Measurements from ENCODE around the gene NLRP3. TPM values are rescaled to one million over a fixed set of nuclear protein-coding genes. Genes with fewer than 3 reads are reported as not detected.
"Not testable (repeated sequence)": the region's sequence is repeated elsewhere in the genome, so short reads cannot be mapped to it uniquely, and the experiment has no call there.

NLRP3 gene
- polyA plus RNA-seq, 1 of the 3 experiments (the other 2 are of a cell fraction), result 0.87 TPM

GRCh38 chr1:247415423-247416361 lies at the start of gene NLRP3 (continued):
- TF ChIP-seq POLR2AphosphoS5 (IDR thresholded peaks at IDR 0.05; ENCODE audit: low read depth, low read length), result no peak; the same call in 1 of the 2 replicates
- TF ChIP-seq TCF12 (IDR thresholded peaks at IDR 0.05), result no peak
- TF ChIP-seq EP300 (IDR thresholded peaks at IDR 0.05; ENCODE audit: borderline replicate concordance in 1 of 2, low read depth in 1 of 2, low read length in 1 of 2), result no peak; a peak in 1 of 4 replicates

GRCh38 chr1:247366345-247366744 lies 49.6 kb upstream of the NLRP3 start:
- CTCF ChIA-PET, result interaction anchor here (0.8 kb wide), 1 partner anchor 130 kb away, joined by 3 read pairs; no protein-coding TSS in a partner anchor
- H3K79me2 ChIP-seq (ENCODE audit: insufficient read depth); DNase-seq; H3K27me3 ChIP-seq (ENCODE audit: insufficient read depth); H3F3A ChIP-seq (replicated peaks; ENCODE audit: insufficient read depth); H3K4me2 ChIP-seq; POLR2A ChIA-PET; H3K4me1 ChIP-seq (ENCODE audit: control insufficient read depth in 1 of 2, insufficient read depth in 2 of 2, low read depth in 1 of 2, low read length in 1 of 2); H3K27ac ChIP-seq (ENCODE audit: low read depth in 2 of 2, low read length in 1 of 2); H3K9me3 ChIP-seq; H2AFZ ChIP-seq (ENCODE audit: low read depth); H3K36me3 ChIP-seq (replicated peaks in 1 of 2; ENCODE audit: control insufficient read depth in 1 of 2, insufficient read depth in 2 of 2, low read length in 1 of 2); H3K4me3 ChIP-seq (ENCODE audit: low read depth in 2 of 2, low read length in 1 of 2); H3K9ac ChIP-seq; H3K9me2 ChIP-seq; H4K20me1 ChIP-seq (ENCODE audit: insufficient read depth): not testable (repeated sequence)
- 17% methylated on average over 1 of the region's 1 CpG for whole genome bisulfite sequencing (ENCODE audit: low lambda C conversion rate)

GRCh38 chr1:247366926-247367645 lies 48.9 kb upstream of the NLRP3 start:
- 13% methylated on average over 4 of the region's 4 CpGs for WGBS (ENCODE audit: low lambda C conversion rate)
- peaks cover 0 to 4% of the 10 kb centered on the region in 2 experiments; a peak in 1 of 4 replicates for H3K4me1 ChIP-seq (ENCODE audit: control insufficient read depth in 1 of 2, insufficient read depth in 2 of 2, low read depth in 1 of 2, low read length in 1 of 2)
- H3K9me2 ChIP-seq, result no peaks in the 10 kb centered on the region
- TF ChIP-seq FOSL2 (IDR thresholded peaks at IDR 0.05; ENCODE audit: borderline replicate concordance, low read depth) (no peak), REST (IDR thresholded peaks at IDR 0.05; ENCODE audit: low read depth, low read length) (no peak), EZH2phosphoT487 (IDR thresholded peaks at IDR 0.05; ENCODE audit: borderline replicate concordance, low read depth) (no peak), CHD2 (IDR thresholded peaks at IDR 0.05; ENCODE audit: low read length, partially characterized antibody) (no peak)
- H2AFZ ChIP-seq (ENCODE audit: low read depth), result no peak overlapping the region
- H3K27me3 ChIP-seq (ENCODE audit: insufficient read depth), result no peaks in the 10 kb centered on the region
- H3K4me3 ChIP-seq (ENCODE audit: low read depth in 2 of 2, low read length in 1 of 2), result no peak overlapping the region
- POLR2A ChIA-PET, result no interaction called here
- no peak overlapping the region for H3K9ac ChIP-seq
- no peak for DNase-seq
- CTCF ChIA-PET, result no interaction called here
- H3F3A ChIP-seq (replicated peaks; ENCODE audit: insufficient read depth), result peaks cover 4% of the 10 kb centered on the region
- H3K27ac ChIP-seq (ENCODE audit: low read depth in 2 of 2, low read length in 1 of 2), result peak overlapping the region in 1 of 2 experiments; percentile 3; a peak in 1 of 4 replicates
- no peaks in the 10 kb centered on the region for H4K20me1 ChIP-seq (ENCODE audit: insufficient read depth)
- no peaks in the 10 kb centered on the region for H3K9me3 ChIP-seq
- no peaks in the 10 kb centered on the region for H3K36me3 ChIP-seq (replicated peaks in 1 of 2; ENCODE audit: control insufficient read depth in 1 of 2, insufficient read depth in 2 of 2, low read length in 1 of 2)
- no peak overlapping the region for H3K4me2 ChIP-seq
- H3K79me2 ChIP-seq (ENCODE audit: insufficient read depth), result no peaks in the 10 kb centered on the region

All from SK-N-SH (cell line).